OCI-M2 (cell line): Measurements from ENCODE around the gene GNPTAB.

Experiments
- DNase-seq: peaks from one replicate; lab custom pipeline; 2025; ENCODE audit not compliant: unreplicated experiment; lab: John Stamatoyannopoulos, UW

GNPTAB gene

DNA sequence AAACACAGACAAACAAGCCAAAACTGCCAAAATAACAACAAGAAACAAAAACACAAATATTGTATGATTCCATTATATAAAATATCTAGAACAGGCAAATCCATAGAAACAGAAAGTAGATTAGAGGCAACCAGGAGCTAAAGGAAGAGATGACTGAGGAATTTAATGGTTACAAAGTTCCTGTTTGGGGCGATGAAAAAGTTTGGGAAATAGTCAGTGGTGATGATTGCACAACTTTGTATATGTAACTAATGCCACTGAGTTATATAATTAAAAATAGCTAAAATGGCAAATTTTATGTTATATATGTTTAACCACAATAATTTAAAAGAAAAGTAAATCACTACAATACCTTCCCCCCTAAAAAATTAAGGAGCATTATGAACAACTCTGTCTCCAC lies 24.5 kb downstream of the GNPTAB start:
- no peak for DNase-seq

GRCh38 chr12:101804409-101804808 lies 26.4 kb downstream of the GNPTAB start:
- DNase-seq: no peak

DNA sequence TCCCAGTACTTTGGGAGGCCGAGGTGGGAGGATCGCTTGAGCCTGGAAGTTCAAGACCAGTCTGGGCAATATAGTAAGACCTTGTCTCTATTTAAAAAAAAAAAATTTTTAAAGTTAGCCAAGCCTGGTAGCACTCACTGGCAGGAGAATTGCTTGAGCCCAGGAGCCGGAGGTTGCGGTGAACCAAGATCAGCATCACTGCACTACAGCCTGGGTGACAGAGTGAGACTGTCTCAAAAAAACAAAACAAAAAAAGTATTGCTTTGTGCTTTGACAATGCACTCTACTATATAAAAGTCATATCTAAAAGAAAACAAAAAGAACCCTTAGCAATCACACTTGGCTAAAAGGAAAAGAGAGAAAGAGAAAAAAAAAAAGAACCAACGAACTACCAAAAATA lies 26.8 kb downstream of the GNPTAB start:
- no peak for DNase-seq

DNA sequence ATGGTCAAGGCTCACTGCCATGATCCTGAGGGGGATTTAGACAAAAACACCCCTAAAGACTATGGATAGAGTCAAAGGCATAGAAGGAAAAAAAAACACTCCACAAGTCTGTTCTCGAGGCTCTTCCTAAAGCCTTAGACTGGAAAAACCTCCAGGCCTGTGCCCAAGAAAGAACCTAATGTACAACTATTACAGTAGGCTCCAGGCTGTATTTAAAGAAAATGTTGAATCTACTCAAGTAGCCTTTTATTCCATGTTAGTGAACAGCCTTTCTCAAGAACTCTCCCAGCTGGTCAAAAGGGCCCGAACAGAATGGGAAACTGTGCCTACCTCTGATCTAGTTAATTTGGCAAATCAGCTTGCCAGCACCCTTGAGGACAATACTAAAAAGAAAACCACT lies 28.3 kb downstream of the GNPTAB start:
- DNase-seq: no peak

- DNase-seq: no peak
Observed at GRCh38 chr12:101799774-101800173, 31.0 kb downstream of the GNPTAB start.

DNA sequence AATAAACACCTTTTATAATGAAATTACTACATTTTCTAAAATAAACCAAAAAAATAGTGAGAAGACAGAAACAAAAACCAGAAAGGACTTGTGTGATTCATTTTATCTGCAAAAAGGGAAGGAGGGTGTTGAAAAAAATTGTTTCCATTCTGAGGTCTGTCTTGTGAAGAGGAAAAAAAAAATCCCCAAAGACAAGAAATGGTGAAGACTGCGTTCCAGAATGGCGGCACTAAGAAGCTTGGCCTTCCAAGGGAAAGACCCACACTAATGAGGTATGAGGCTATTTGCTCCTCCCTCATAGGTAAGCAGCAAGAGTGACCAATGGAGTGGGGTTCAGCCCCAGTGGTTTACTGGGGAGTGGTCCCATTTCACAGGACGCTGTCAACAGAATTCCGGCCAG lies 35.0 kb downstream of the GNPTAB start:
- DNase-seq: no peak

DNA sequence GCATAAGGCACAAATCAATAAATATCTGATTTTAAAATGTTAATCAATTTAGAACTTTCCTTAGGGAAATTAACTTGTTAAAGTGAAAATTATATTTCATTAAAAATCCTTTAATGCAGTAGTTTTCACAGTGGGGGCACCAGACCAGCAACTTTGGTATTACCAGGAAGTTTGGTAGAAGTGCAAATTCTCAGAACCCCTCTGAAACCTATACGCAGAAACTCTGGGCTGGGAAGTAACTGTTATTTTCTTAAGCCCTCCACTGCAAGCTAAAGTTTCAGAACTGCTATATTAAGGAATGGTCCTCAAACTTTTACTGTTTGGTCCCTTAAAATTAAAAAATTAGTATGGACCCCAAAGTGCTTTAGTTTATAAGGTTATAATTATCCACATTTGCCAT lies 35.7 kb downstream of the GNPTAB start:
- DNase-seq: no peak

GRCh38 chr12:101794574-101794973 lies 36.2 kb downstream of the GNPTAB start:
- no peak for DNase-seq

DNA sequence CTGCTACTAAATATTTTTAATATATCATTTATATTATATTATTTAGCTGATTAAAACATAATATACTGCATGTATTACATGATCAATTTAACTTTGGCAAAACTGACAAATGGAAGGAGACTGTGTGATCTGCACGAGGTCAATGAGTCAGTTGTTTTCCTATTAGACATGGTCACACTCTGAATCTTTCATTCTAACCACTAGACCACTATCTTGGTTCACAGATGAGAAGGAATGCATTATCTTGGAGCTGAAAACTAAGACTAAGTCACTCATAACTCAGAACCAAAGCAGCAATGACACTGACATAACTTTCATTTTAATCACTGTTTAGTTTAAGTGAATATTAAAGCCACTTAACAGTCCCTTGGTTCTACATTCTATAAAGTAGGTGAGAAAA lies 37.4 kb downstream of the GNPTAB start:
- DNase-seq: no peak

GRCh38 chr12:101792046-101792931 lies 38.5 kb downstream of the GNPTAB start:
- DNase-seq: no peak

- DNase-seq: no peak
Observed at GRCh38 chr12:101789171-101789570, 41.6 kb downstream of the GNPTAB start.

GRCh38 chr12:101785671-101786070 lies 45.1 kb downstream of the GNPTAB start:
- no peak for DNase-seq

DNA sequence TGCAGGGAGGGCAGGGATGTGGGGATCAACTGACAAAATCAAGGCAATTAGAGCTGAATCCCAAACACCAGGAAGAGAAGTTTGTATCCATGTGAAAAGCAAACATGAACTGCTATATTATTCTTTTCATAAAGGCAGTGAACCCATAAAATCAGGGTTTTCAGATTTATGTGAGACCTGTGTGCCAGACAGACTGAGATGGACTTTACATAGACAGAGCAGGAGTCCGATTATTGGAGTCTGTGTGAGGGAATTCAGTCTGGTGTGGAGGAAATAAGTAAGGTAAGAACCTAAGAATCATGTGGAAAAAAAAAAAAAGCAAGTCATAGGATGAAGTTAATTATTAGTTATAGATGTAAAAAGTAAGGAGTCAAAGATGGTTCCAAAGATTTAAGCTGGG lies 46.4 kb downstream of the GNPTAB start:
- no peak for DNase-seq

- no peak for DNase-seq
Observed at GRCh38 chr12:101783838-101784237, 46.9 kb downstream of the GNPTAB start.

- no peak for DNase-seq
Observed at GRCh38 chr12:101783150-101783549, 47.6 kb downstream of the GNPTAB start.

- no peak for DNase-seq
Observed at GRCh38 chr12:101782273-101782731, 48.5 kb downstream of the GNPTAB start.

- DNase-seq: no peak
Observed at GRCh38 chr12:101781834-101782233, 48.9 kb downstream of the GNPTAB start.

DNA sequence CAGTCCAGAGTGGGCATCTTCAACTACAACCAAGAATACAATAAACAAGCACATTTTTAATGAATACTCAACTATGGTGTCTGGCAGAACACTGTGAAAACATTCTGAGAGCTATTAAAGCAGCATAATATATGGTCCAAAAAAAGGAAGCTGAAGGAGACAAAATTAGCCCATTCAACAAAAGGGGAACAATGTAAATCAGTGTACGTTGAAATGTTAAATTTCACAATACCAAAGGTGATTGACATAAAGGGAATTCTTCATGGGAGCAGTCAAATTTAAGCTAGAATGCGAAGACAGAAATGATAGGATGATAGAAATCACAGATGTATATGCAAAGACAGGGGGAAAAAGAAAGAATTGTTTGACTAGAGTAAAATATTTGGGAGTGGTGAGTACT lies 50.2 kb downstream of the GNPTAB start:
- no peak for DNase-seq

DNA sequence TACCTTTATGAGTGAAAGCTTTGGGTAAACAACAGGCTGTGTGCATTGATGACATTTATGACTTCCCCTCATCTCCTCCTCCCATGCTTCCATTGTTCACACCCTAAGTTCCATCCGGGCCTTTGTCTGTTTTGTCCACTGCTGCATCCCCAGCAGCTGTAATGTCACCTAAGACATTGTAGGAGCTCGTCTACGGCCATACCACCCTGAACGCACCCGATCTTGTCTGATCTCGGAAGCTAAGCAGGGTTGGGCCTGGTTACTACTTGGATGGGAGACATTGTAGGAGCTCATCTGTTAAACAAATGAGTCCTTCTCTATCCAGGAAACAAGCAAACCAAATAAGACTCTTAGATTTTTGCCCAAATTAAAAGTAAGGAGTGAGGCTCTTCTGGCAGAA lies 51.1 kb downstream of the GNPTAB start:
- no peak for DNase-seq

DNA sequence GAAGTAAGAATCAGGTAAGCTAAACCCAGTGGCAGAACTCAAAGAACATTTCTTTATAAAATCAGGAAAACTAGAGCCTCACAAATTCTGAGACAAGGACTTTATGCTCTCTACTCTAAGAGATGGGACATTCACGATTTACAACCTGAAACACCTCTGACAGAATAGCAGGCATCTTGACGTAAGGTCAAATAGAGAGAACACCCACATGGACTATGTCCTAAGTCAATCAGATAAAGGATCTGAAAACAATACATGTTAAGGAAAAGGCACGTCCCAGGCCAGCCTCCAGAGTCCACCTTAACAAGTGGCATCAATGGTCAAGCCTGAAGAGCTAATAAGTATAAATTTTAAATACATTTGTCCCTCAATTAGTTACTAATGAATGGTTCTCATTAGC lies 51.6 kb downstream of the GNPTAB start:
- no peak for DNase-seq

DNA sequence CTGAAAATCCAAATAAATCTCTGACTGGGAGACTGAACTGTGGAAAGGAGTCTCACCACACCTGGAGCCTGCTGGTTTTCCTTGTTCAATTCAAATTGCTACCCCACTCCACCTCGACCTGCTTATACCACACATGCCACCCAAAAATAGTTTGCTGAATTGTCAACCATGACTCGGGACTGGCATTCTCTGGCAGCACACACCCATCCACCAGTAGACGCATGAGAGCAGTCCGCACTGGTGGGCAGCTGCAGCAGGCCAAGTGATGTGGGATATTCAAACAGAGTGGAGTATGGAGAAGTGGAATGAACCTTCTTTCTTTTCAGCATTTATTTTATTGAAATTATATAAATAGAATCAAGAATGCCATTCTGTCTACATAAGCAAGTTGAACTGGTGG lies 52.8 kb downstream of the GNPTAB start:
- DNase-seq: no peak

- DNase-seq: no peak
Observed at GRCh38 chr12:101777485-101777884, 53.3 kb downstream of the GNPTAB start.

GRCh38 chr12:101775816-101776215 lies 54.9 kb downstream of the GNPTAB start:
- DNase-seq: no peak
